K562 (cell line): ENCODE results near the gene NUP62. TPM values are rescaled to one million over a fixed set of nuclear protein-coding genes. Genes with fewer than 3 reads are reported as not detected.

Experiments used
- CBFA2T3 ChIP-seq: fragments of 450-650 bp; IDR thresholded peaks from 2 replicates; pipeline ENCODE4 v1.6.1; 2017
- EWSR1 ChIP-seq: fragments of 450-650 bp; IDR thresholded peaks from 2 replicates; pipeline ENCODE4 v1.6.1; 2018; ENCODE audit warnings: borderline replicate concordance, mild to moderate bottlenecking, low read depth, moderate library complexity; ENCODE audit not compliant: partially characterized antibody
- HEY1 ChIP-seq: fragments of 250-450 bp; sonication (Bioruptor Pico); IDR thresholded peaks from 2 replicates; pipeline ENCODE4 v1.5.0; 2020; ENCODE audit warnings: mild to moderate bottlenecking, moderate library complexity, borderline replicate concordance
- HLTF ChIP-seq: fragments of 450-650 bp; IDR thresholded peaks from 2 replicates; pipeline ENCODE4 v1.6.1; 2016
- KAT7 ChIP-seq: sonication (generic); formaldehyde crosslinking; IDR thresholded peaks from 2 replicates; pipeline ENCODE4 v1.8.0; 2022; ENCODE audit warnings: missing genetic modification reagents, mild to moderate bottlenecking, borderline replicate concordance
- KLF13 ChIP-seq: fragments of 450-650 bp; IDR thresholded peaks from 2 replicates; pipeline ENCODE4 v1.6.1; 2016; ENCODE audit warnings: missing genetic modification characterization, low read depth, mild to moderate bottlenecking, missing compliant biosample characterization, moderate library complexity, borderline replicate concordance
- KLF16 ChIP-seq: IDR thresholded peaks from 2 replicates; pipeline ENCODE4 v1.6.1; 2016; ENCODE audit warnings: antibody characterized with exemption
- MAFF ChIP-seq: IDR thresholded peaks from 2 replicates; pipeline ENCODE4 v1.6.1; 2012; ENCODE audit warnings: low read length, improper control_type of control experiment
- POLR3A ChIP-seq: IDR thresholded peaks from 2 replicates; pipeline ENCODE4 v1.6.1; 2011; ENCODE audit warnings: borderline replicate concordance, mild to moderate bottlenecking, moderate library complexity; ENCODE audit not compliant: insufficient read length, insufficient read depth; ENCODE audit errors: extremely low read depth
- SAFB2 ChIP-seq: fragments of 200-400 bp; formaldehyde crosslinking; IDR thresholded peaks from 2 replicates; pipeline ENCODE4 v1.6.1; 2018; ENCODE audit warnings: borderline replicate concordance, low read length, low read depth, moderate library complexity; ENCODE audit not compliant: severe bottlenecking
- SMARCA5 ChIP-seq: fragments of 450-650 bp; IDR thresholded peaks from 2 replicates; pipeline ENCODE4 v1.6.1; 2016
- SOX6 ChIP-seq: fragments of 450-650 bp; IDR thresholded peaks from 2 replicates; pipeline ENCODE4 v1.6.1; 2014; ENCODE audit warnings: mild to moderate bottlenecking
- TFAP4 ChIP-seq: sonication (generic); formaldehyde crosslinking; IDR thresholded peaks from 2 replicates; pipeline ENCODE4 v1.8.0; 2022; ENCODE audit warnings: missing genetic modification reagents, mild to moderate bottlenecking, moderate library complexity, borderline replicate concordance
- ZFP30 ChIP-seq: fragments of 250-450 bp; sonication (Bioruptor Pico); IDR thresholded peaks from 2 replicates; pipeline ENCODE4 v1.8.0; 2022; ENCODE audit warnings: moderate library complexity, mild to moderate bottlenecking, inconsistent platforms, borderline replicate concordance
- ZFP91 ChIP-seq: sonication (generic); formaldehyde crosslinking; IDR thresholded peaks from 2 replicates; pipeline ENCODE4 v1.8.0; 2022; ENCODE audit warnings: mild to moderate bottlenecking, missing genetic modification reagents
- ZNF583 ChIP-seq: fragments of 250-450 bp; sonication (Bioruptor Pico); IDR thresholded peaks from 2 replicates; pipeline ENCODE4 v1.4.0; 2020
- ZNF639 ChIP-seq, 2 experiments: fragments of 200-800 bp in 1 of 2; sonication (Bioruptor generic) in 1 of 2; sonication (generic) in 1 of 2; formaldehyde crosslinking in 1 of 2; IDR thresholded peaks in 1 of 2; conservative IDR thresholded peaks in 1 of 2; 2 replicates each; pipeline versions ENCODE4 v1.5.0 to v1.6.1; 2016 to 2020; ENCODE audit warnings: missing compliant biosample characterization in 1 of 2, missing genetic modification characterization in 1 of 2, missing genetic modification reagents in 1 of 2
- ZNF76 ChIP-seq: fragments of 250-450 bp; sonication (Bioruptor Pico); IDR thresholded peaks from 2 replicates; pipeline ENCODE4 v1.4.0; 2020; ENCODE audit warnings: mild to moderate bottlenecking, moderate library complexity, borderline replicate concordance
- polyA plus RNA-seq, 8 experiments: library from polyadenylated mRNA; depleted of rRNA in 4 of 8; stranded (reverse) in 5 of 8; unstranded in 3 of 8; fragments of >200 nt; fragmentation: Nextera tagmentation in 2 of 8; fragmentation: Illumina TruSeq in 1 of 8; extraction: Ambion mirVana in 2 of 8; extraction: Trizol in 1 of 8; gene quantifications; 2 replicates each; pipeline versions ENCODE4 v1.2.1 to v1.2.3, GENCODE V29; 2011 to 2014; ENCODE audit warnings: inconsistent platforms in 1 of 8, missing spikeins in 1 of 8
- total RNA-seq, 7 experiments: library from RNA; depleted of rRNA in 6 of 7; stranded (reverse); fragments of >200 nt in 6 of 7; fragmentation: Illumina TruSeq in 2 of 7; extraction: Trizol in 2 of 7; gene quantifications; 2 replicates each; pipeline versions ENCODE4 v1.2.1 to v1.2.3, GENCODE V29; 2011 to 2021; ENCODE audit warnings: low replicate concordance in 1 of 7
- TF ChIP-seq, protein P1 (sequence below): fragments of 450-650 bp; IDR thresholded peaks from 2 replicates; pipeline ENCODE4 v1.6.1; 2014; ENCODE audit warnings: low read depth, mild to moderate bottlenecking, moderate library complexity, borderline replicate concordance
- TF ChIP-seq, protein P2 (sequence below): fragments of 450-650 bp; conservative IDR thresholded peaks from 2 replicates; pipeline ENCODE4 v1.6.1; 2016; ENCODE audit warnings: missing genetic modification characterization, low read depth, mild to moderate bottlenecking, control low read depth, missing compliant biosample characterization

NUP62 gene
- total and polyA plus RNA-seq, 9 of the 15 experiments (the other 6 are each of a cell fraction or from before 2014, with no cell fraction given), result 16.9 to 109 (median 66.0) TPM

GRCh38 chr19:49876422-49877019 is 52.8 kb downstream of the NUP62 start (continued):
- no peak for TF ChIP-seq POLR3A
- TF ChIP-seq KLF16, result no peak
- TF ChIP-seq ZFP30 (CRISPR knock-in tag), result no peak
- 0 out of 2 replicates have a peak, but pooled peaks have one; percentile 42 for TF ChIP-seq HLTF
- peak; percentile 33; the same call in 1 of the 2 replicates for TF ChIP-seq ZNF76 (CRISPR knock-in tag)
- TF ChIP-seq ZNF583 (CRISPR knock-in tag), result no peak
- TF ChIP-seq KAT7, result no peak
- no peak for TF ChIP-seq ZFP91
- no peak; the same call in 1 of the 2 replicates for TF ChIP-seq SOX6
- TF ChIP-seq ZNF639 (CRISPR knock-in tag; conservative IDR thresholded peaks at IDR 0.05 in 1 of 2, IDR thresholded peaks at IDR 0.05 in 1 of 2), result peak in 1 of 2 experiments; percentile 90; a peak in 2 of 4 replicates
- TF ChIP-seq, protein P1, sequence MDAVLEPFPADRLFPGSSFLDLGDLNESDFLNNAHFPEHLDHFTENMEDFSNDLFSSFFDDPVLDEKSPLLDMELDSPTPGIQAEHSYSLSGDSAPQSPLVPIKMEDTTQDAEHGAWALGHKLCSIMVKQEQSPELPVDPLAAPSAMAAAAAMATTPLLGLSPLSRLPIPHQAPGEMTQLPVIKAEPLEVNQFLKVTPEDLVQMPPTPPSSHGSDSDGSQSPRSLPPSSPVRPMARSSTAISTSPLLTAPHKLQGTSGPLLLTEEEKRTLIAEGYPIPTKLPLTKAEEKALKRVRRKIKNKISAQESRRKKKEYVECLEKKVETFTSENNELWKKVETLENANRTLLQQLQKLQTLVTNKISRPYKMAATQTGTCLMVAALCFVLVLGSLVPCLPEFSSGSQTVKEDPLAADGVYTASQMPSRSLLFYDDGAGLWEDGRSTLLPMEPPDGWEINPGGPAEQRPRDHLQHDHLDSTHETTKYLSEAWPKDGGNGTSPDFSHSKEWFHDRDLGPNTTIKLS, result peak; percentile 16; the same call in 1 of the 2 replicates
- TF ChIP-seq SMARCA5, result peak; percentile 76; the same call in 1 of the 2 replicates
- 0 out of 2 replicates have a peak, but pooled peaks have one; percentile 69 for TF ChIP-seq TFAP4
- TF ChIP-seq EWSR1, result no peak
- peak; percentile 66; the same call in 1 of the 2 replicates for TF ChIP-seq KLF13 (tag)
- TF ChIP-seq, protein P2, sequence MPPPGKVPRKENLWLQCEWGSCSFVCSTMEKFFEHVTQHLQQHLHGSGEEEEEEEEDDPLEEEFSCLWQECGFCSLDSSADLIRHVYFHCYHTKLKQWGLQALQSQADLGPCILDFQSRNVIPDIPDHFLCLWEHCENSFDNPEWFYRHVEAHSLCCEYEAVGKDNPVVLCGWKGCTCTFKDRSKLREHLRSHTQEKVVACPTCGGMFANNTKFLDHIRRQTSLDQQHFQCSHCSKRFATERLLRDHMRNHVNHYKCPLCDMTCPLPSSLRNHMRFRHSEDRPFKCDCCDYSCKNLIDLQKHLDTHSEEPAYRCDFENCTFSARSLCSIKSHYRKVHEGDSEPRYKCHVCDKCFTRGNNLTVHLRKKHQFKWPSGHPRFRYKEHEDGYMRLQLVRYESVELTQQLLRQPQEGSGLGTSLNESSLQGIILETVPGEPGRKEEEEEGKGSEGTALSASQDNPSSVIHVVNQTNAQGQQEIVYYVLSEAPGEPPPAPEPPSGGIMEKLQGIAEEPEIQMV (tag), result no peak
- no peak for TF ChIP-seq HEY1
- TF ChIP-seq MAFF, result peak; percentile 3; the same call in 1 of the 2 replicates
- TF ChIP-seq SAFB2, result no peak
- no peak for TF ChIP-seq CBFA2T3
